B cell (primary cell): ENCODE data around the gene TIMM8B.

Source experiments
- CTCF ChIP-seq: fragments of 200-600 bp; IDR thresholded peaks from one replicate; pipeline ENCODE4 v1.8.0; 2022; ENCODE audit warnings: antibody characterized with exemption, mild to moderate bottlenecking
- EZH2 ChIP-seq: IDR thresholded peaks from 2 replicates; pipeline ENCODE4 v1.6.1; 2012; ENCODE audit warnings: borderline replicate concordance, low read depth, mild to moderate bottlenecking, moderate library complexity, low read length; ENCODE audit not compliant: insufficient read depth, poor library complexity, severe bottlenecking

- TF ChIP-seq CTCF (no peak), EZH2 (no peak)
Observed at GRCh38 chr11:112082729-112083128, 3.8 kb downstream of the TIMM8B start.
